22Rv1 (cell line): ENCODE results near the gene ARHGAP45.

ENCODE experiments used
- H3K27ac ChIP-seq: fragments of 450-650 bp; 2 replicates; pipeline ENCODE4 v1.5.1; 2017
- CTCF ChIP-seq: fragments of 450-650 bp; IDR thresholded peaks from 2 replicates; pipeline ENCODE4 v1.5.1; 2017; ENCODE audit warnings: mild to moderate bottlenecking
- ZFX ChIP-seq: fragments of 450-650 bp; IDR thresholded peaks from 2 replicates; pipeline ENCODE4 v1.6.1; 2017; ENCODE audit warnings: antibody characterized with exemption, borderline replicate concordance

Gene ARHGAP45

DNA sequence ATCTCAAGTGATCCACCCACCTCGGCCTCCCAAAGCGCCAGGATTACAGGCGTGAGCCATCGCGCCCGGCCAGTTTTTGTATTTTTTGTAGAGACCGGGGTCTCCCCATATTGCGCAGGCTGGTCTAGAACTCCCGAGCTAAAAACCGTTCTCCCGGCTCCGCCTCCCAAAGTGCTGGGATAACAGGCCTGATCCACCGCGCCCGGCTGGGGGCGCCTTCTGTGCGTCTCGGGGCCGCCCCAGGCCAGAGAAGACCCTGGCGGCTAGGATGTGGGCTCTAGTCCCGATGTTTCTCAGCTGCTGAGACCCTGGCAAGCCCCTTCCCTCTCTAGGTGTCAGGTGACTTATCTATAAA is 3.6 kb downstream of the ARHGAP45 start:
- H3K27ac ChIP-seq = no peak overlapping the region
- TF ChIP-seq CTCF (no peak; the same call in 1 of the 2 replicates), ZFX (no peak)

GRCh38 chr19:1070931-1071791 is 4.2 kb downstream of the ARHGAP45 start:
- TF ChIP-seq CTCF = no peak
- TF ChIP-seq ZFX = no peak
- H3K27ac ChIP-seq = no peak overlapping the region

- no peak for TF ChIP-seq CTCF
- no peak for TF ChIP-seq ZFX
- no peak overlapping the region for H3K27ac ChIP-seq
Measured at GRCh38 chr19:1072371-1073015, 5.5 kb downstream of the ARHGAP45 start.

- no peak overlapping the region for H3K27ac ChIP-seq
- TF ChIP-seq ZFX = no peak
- TF ChIP-seq CTCF = no peak
Measured at GRCh38 chr19:1073063-1073955, 6.3 kb downstream of the ARHGAP45 start.

- peak overlapping the region; percentile 79 for H3K27ac ChIP-seq
- TF ChIP-seq CTCF (no peak), ZFX (no peak)
Measured at GRCh38 chr19:1073956-1074517, 7.1 kb downstream of the ARHGAP45 start.

DNA sequence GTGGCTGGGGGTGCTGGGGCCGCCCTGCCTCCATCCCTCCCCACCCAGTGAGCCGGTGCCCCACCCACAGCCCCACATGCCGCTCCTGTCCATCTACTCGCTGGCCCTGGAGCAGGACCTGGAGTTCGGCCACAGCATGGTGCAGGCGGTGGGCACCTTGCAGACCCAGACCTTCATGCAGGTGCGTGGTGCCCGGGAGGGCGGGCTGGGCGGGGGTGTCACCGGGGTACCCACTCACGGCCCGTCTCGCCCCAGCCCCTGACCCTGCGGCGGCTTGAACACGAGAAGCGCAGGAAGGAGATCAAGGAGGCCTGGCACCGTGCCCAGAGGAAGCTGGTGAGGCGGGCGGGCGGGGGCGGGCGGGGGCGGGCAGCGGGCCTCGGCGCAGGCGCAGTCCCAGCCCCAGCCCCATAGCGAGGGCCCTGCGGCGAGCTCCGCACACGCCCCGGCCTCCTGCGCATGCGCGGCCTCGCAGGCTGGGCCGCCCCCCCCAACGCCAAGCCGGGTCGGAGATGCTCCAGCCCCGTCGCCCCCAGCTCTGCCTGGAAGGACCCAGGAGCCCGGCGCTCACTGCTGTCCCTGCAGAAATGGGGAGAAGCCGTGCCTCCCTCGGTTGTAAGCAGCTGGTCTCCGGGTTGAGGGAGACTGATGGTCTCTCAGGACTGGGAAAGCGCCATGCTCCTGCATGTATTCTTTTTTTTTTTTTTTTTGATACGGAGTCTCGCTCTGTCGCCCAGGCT is 7.7 kb downstream of the ARHGAP45 start:
- peak overlapping the region; percentile 79 for H3K27ac ChIP-seq
- TF ChIP-seq CTCF (no peak), ZFX (no peak)
